PC-3 (cell line): ENCODE data around the gene ZNF324.

Source experiments
- EZH2 ChIP-seq: fragments of 300-600 bp; sonication (generic); IDR thresholded peaks from one replicate; pipeline ENCODE4 v1.6.1; 2017; ENCODE audit warnings: antibody characterized with exemption, mild to moderate bottlenecking, low read length; ENCODE audit not compliant: unreplicated experiment
- TF ChIP-seq, protein P1 (sequence below): fragments of 300-600 bp; sonication (generic); conservative IDR thresholded peaks from 2 replicates; pipeline ENCODE4 v1.5.1; 2017; ENCODE audit warnings: antibody characterized with exemption, low read depth, mild to moderate bottlenecking, low read length

DNA sequence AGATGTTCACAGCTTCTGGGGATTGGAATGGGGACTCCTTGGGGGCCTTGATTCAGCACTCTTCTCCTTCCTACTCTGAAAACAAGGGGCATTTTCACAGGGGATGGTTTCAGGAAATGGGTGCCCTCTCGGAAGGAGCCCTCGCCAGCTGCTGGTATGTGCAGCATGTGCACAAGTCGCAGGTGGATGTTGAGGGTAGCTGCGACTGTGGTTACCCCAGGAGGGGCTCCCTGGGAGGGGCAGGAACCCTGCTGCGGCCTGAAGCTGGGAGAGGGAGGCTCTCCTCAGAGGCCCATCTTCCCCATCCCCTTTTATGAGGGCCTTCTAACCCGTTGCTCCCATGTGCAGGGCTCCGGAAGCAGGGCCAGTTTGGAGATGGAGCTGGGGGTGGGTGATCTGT is 15.5 kb downstream of the ZNF324 start:
- TF ChIP-seq, protein P1, sequence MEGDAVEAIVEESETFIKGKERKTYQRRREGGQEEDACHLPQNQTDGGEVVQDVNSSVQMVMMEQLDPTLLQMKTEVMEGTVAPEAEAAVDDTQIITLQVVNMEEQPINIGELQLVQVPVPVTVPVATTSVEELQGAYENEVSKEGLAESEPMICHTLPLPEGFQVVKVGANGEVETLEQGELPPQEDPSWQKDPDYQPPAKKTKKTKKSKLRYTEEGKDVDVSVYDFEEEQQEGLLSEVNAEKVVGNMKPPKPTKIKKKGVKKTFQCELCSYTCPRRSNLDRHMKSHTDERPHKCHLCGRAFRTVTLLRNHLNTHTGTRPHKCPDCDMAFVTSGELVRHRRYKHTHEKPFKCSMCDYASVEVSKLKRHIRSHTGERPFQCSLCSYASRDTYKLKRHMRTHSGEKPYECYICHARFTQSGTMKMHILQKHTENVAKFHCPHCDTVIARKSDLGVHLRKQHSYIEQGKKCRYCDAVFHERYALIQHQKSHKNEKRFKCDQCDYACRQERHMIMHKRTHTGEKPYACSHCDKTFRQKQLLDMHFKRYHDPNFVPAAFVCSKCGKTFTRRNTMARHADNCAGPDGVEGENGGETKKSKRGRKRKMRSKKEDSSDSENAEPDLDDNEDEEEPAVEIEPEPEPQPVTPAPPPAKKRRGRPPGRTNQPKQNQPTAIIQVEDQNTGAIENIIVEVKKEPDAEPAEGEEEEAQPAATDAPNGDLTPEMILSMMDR: no peak
- no peak for TF ChIP-seq EZH2
